ENCODE data around the gene IL13RA1. TPM values are rescaled to one million over a fixed set of nuclear protein-coding genes. Genes with fewer than 3 reads are reported as not detected.
"Not testable (repeated sequence)": the region's sequence is repeated elsewhere in the genome, so short reads cannot be mapped to it uniquely, and the experiment has no call there.

The IL13RA1 gene
- 39.3 TPM for total RNA-seq

DNA sequence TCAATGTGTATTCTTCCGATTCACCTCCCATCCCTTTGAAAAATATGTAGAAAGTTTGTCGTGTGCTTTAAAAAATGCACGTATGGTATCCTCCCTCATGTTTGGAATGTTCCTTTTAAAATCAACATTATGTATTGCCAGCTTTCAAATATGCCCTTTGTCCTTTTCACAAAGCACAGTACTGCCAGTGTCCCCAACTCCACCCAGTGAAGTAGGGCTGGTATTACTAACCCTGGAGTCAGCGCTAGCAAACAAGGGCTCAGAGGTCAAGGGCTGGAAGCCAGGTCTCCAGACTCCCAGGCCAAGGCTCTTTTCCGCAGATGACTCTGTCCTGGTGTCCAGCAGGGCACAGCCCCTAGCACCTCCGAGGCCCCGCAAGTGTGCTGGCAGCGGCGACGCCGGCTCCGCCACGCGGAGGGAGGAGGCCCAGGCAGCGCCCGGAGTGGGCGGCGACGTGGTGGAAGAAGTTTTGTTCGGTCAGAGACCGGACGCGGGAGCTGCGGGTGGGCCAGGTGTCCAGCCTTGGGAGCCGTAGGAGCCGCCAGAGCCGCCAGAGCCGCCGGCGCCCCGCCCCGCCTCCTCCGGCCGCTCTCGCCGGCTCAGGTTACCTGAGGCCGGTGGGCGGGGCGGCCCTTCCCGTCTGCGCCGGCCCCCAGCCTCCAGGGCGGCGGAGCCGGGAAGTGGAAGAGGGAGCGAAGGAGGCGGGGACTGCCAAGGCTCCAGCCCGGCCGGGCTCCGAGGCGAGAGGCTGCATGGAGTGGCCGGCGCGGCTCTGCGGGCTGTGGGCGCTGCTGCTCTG lies at the start of gene IL13RA1:
TSS of gene IL13RA1 (plus strand) at position 720 of the 799 bp plus-strand sequence. CDS start at position 753, 33 bp downstream.
- peaks cover 72% of the 10 kb centered on the region for H3K4me1 ChIP-seq (ENCODE audit: insufficient read depth, low read length)
- H3K4me3 ChIP-seq (ENCODE audit: low read length): peak within 1 kb of the TSS; percentile 45
- H3K9me3 ChIP-seq (ENCODE audit: low read depth, low read length): no peaks in the 10 kb centered on the region
- H3K27me3 ChIP-seq (ENCODE audit: insufficient read depth, low read length): no peaks in the 10 kb centered on the region

DNA sequence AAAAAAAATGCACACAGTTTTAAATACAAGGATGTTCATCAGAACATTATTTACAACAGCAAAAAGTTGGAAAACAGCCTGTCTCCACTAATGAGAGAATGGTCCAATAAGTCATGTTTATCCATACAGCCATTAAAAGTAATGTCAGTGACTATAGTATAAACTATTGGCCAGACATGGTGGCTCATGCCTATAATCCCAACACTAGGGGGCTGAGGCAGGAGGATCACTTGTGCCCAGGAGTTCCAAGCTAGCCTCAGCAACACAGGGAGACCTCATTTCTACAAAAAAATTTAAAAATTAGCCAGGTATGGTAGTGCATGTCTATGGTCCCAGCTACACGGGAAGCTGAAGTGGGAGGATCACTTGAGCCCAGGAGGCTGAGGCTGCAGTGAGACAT lies 48.1 kb upstream of the IL13RA1 start:
- no peaks in the 10 kb centered on the region for H3K4me1 ChIP-seq (ENCODE audit: insufficient read depth, low read length)
- H3K4me3 ChIP-seq (ENCODE audit: low read length): no peak overlapping the region
- no peaks in the 10 kb centered on the region for H3K9me3 ChIP-seq (ENCODE audit: low read depth, low read length)
- H3K27me3 ChIP-seq (ENCODE audit: insufficient read depth, low read length): no peaks in the 10 kb centered on the region

DNA sequence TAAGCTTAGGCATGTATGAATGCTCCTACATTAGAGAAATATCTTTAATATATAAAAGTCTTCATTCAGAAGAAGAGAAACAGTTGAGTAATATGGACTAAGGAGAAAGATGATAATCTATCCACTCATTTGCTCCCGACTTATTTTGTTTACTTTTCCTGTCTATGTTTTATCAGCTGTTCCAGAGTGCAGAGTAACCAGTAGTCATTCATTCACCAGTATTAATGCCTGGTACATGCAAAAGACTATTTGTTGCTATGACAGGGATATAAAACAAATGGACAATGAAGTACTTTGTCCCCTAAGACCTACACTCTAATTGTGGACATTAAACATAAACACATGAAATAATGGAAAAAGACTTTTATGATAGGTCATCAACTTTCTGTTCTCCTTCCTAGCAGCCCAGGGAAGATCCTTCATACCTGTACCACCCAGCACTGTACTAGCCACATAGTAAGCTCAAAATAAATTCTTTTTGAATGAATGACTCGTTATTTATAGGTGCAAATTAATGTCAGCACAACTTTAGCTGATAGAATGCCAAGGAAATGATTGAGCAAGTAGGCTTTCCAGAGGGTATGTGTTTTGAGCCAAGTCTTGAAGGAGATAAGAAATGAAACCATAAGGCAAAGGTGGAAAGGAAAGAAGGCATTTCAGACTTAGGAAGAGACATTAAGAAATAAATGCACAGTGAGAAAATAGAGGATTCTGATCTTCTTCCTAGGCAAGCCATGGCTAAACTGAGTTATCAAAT lies 45.0 kb upstream of the IL13RA1 start:
- H3K4me3 ChIP-seq (ENCODE audit: low read length): no peak overlapping the region
- no peaks in the 10 kb centered on the region for H3K4me1 ChIP-seq (ENCODE audit: insufficient read depth, low read length)
- H3K27me3 ChIP-seq (ENCODE audit: insufficient read depth, low read length): no peaks in the 10 kb centered on the region
- H3K9me3 ChIP-seq (ENCODE audit: low read depth, low read length): no peaks in the 10 kb centered on the region

DNA sequence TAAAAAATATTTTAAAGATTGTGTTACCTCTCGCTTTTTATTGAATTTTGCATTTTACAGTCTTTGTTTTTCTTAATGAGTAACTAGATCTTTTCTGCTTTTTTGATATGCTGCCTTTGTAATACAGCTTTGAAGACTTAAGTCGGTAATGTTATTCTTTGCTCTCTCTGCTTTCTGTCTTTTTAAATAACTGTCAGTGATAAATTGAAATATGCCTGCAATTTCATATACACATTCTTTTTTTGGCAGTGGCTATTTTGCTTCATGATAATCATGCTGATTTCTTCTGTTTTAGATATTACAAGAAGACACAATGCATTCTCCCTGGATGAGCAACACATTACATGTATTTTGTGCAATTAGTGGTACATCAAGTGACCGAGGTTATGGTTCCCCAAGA lies 42.0 kb upstream of the IL13RA1 start:
- Histone ChIP-seq H3K27me3 (ENCODE audit: insufficient read depth, low read length) (no peaks in the 10 kb centered on the region), H3K4me1 (ENCODE audit: insufficient read depth, low read length) (no peaks in the 10 kb centered on the region), H3K9me3 (ENCODE audit: low read depth, low read length) (no peaks in the 10 kb centered on the region), H3K4me3 (ENCODE audit: low read length) (no peak overlapping the region)

DNA sequence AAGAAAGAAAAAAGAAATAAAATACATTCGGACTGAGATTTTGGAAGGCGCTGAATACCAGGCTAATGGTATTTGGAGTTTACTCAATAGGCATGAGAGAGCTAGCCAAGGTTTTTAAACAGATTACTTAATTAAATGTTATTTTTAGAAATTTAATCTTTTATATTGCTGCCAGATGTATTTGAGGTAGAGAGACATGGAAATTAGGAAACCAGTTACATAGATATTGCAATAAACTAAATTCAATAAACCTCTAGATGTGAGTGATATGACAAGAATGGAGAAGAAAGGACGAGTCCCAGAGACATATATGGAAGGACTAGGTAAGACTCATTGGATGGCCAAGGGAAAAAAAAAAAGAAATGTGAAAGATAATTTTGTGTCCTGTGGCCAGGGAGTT lies 38.5 kb upstream of the IL13RA1 start:
- Histone ChIP-seq H3K4me1 (ENCODE audit: insufficient read depth, low read length) (no peaks in the 10 kb centered on the region), H3K27me3 (ENCODE audit: insufficient read depth, low read length) (no peaks in the 10 kb centered on the region), H3K9me3 (ENCODE audit: low read depth, low read length) (no peaks in the 10 kb centered on the region), H3K4me3 (ENCODE audit: low read length) (no peak overlapping the region)

DNA sequence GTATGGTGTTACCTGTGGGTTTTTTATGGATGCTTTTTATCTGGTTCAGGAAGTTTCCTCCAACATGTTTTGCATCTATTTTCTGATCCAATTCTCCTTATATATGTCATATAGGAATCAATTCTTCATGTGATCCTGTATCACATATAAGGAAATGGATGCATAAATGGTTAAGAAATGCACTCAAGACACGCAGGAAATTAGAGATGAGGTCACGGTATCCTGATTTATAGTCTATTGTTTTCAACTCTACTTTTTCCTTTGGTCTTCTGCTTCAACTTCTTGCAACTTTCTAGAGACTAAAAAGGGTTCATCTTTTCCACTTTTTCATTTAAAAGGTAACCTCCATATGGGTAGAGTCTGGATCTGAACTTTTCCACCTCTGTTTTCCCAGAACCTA lies 33.6 kb upstream of the IL13RA1 start:
- Histone ChIP-seq H3K9me3 (ENCODE audit: low read depth, low read length) (no peaks in the 10 kb centered on the region), H3K4me1 (ENCODE audit: insufficient read depth, low read length) (peaks cover 20% of the 10 kb centered on the region), H3K4me3 (ENCODE audit: low read length) (no peak overlapping the region), H3K27me3 (ENCODE audit: insufficient read depth, low read length) (no peaks in the 10 kb centered on the region)

DNA sequence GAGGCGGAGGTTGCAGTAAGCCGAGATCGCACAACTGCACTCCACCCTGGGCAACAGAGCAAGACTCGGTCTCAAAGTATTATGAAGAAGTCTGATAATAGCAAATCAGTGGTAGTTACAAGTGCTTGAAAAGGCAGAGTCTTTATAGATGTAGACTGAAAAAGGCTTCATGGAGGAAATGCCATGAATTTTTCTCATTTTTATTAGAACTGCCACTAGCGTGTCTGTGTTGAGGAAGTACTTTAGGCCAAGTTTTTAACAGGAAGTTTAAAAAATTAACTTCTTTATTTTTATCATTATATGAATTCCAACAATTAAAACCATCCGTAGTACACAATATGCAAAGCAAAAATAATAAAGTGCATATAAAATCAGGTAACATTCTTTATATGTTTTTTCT lies 32.8 kb upstream of the IL13RA1 start:
- Histone ChIP-seq H3K4me1 (ENCODE audit: insufficient read depth, low read length) (peaks cover 26% of the 10 kb centered on the region), H3K9me3 (ENCODE audit: low read depth, low read length) (no peaks in the 10 kb centered on the region), H3K4me3 (ENCODE audit: low read length) (no peak overlapping the region), H3K27me3 (ENCODE audit: insufficient read depth, low read length) (no peaks in the 10 kb centered on the region)

DNA sequence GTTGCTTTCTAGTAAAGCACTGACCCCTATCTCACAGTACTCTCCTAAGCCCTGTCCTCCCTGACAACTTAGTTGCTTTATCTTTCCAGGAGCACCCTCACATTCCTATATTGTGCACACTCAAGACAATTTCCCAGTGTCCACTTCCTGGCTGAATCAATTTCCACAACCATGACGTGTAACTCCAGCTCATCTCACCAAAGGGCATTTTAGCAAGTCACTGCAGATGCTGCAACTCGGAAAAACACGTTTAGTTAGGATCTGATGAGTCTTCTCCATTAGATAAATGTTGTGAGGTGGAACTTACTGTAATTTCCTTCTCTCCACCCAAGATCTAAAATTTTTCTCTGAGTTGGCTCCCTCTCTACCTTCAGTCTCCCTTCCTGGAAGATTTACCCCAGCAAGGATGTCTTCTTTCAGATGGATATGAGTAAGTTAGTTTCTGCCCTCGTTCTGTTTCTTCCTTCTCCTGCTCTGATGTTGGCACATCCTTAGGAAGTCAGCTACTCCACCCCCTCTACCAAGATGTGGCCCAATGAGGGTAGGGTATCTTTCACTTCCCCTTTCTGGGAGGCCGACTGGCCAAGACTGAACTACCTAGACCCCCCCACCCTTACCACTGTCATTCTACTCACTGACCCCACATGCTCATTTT lies 28.8 kb upstream of the IL13RA1 start:
- Histone ChIP-seq H3K27me3 (ENCODE audit: insufficient read depth, low read length) (no peaks in the 10 kb centered on the region), H3K4me1 (ENCODE audit: insufficient read depth, low read length) (peaks cover 26% of the 10 kb centered on the region), H3K4me3 (ENCODE audit: low read length) (no peak overlapping the region), H3K9me3 (ENCODE audit: low read depth, low read length) (no peaks in the 10 kb centered on the region)

DNA sequence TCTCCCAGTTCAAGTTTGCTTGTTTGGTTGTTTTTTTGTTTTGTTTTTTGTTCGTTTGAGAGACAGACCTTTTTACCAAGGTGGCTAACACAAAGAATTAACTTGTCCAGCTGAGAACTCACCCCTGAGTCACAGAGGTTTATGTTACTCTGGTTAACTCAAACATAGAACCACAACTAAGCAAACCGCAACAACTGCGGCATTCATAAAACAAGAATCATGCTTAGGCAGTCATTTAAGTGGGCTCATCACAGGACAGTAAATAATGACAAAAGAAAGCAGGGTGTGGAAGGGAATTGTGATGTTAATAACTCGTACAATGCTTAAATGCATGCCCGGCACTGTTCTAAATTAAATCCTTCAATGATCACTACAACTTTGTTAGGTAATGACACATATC lies 24.7 kb upstream of the IL13RA1 start:
- Histone ChIP-seq H3K4me1 (ENCODE audit: insufficient read depth, low read length) (peaks cover 29% of the 10 kb centered on the region), H3K4me3 (ENCODE audit: low read length) (no peak overlapping the region), H3K27me3 (ENCODE audit: insufficient read depth, low read length) (no peaks in the 10 kb centered on the region), H3K9me3 (ENCODE audit: low read depth, low read length) (no peaks in the 10 kb centered on the region)

DNA sequence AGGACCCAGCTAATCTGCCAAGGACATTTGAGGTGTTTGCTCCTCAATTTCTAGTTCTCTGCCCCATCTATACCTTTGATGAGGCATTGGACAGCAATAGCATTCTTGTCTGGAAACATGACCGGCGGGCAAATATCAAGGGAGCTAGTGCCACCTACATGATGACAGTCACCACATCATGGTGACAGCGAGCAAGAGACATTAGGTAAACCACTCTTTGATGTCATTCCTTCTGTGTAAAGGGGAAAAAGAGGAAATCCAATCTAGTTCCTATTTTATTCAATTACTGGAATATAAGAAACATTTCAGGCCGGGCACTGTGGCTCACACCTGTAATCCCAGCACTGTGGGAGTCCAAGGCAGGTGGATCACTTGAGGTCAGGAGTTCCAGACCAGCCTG lies 20.7 kb upstream of the IL13RA1 start:
- Histone ChIP-seq H3K4me3 (ENCODE audit: low read length) (no peak overlapping the region), H3K4me1 (ENCODE audit: insufficient read depth, low read length) (peaks cover 17% of the 10 kb centered on the region), H3K9me3 (ENCODE audit: low read depth, low read length) (no peaks in the 10 kb centered on the region), H3K27me3 (ENCODE audit: insufficient read depth, low read length) (no peaks in the 10 kb centered on the region)

DNA sequence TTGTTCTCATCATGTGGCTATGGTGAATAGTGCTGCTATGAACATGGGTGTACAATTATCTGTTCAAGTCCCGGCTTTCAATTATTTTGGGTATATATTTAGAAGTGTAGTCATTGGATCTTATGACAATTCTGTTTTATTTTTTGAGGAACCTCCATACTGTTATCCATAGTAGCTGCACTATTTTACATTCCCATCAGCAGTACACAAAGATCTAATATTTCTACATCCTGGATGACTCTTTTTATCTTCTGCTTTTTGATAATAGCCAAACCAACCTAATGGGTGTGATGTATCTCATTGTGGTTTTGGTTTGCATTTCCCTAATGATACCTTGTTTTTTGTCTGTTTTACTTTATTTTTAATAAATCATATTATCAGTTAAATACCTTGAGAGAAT lies 12.9 kb upstream of the IL13RA1 start:
- H3K4me3 ChIP-seq (ENCODE audit: low read length): no peak overlapping the region
- H3K9me3 ChIP-seq (ENCODE audit: low read depth, low read length): no peaks in the 10 kb centered on the region
- no peaks in the 10 kb centered on the region for H3K27me3 ChIP-seq (ENCODE audit: insufficient read depth, low read length)
- H3K4me1 ChIP-seq (ENCODE audit: insufficient read depth, low read length): peaks cover 25% of the 10 kb centered on the region

DNA sequence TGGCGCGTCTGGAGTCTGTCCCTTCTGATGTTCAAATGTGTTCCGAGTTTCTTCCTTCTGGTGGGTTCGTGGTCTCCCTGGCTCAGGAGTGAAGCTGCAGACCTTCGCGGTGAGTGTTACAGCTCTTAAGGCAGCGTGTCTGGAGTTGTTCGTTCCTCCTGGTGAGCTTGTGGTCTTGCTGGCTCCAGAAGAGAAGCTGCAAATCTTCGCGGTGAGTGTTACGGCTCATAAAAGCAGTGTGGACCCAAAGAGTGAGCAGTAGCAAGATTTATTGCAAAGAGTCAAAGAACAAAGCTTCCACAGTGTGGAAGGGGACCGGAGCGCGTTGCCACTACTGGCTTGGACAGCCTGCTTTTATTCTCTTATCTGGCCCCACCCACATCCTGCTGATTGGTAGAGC lies 11.5 kb upstream of the IL13RA1 start:
- H3K9me3 ChIP-seq (ENCODE audit: low read depth, low read length); H3K4me3 ChIP-seq (ENCODE audit: low read length); H3K27me3 ChIP-seq (ENCODE audit: insufficient read depth, low read length): not testable (repeated sequence)
- H3K4me1 ChIP-seq (ENCODE audit: insufficient read depth, low read length): peaks cover 35% of the 10 kb centered on the region

DNA sequence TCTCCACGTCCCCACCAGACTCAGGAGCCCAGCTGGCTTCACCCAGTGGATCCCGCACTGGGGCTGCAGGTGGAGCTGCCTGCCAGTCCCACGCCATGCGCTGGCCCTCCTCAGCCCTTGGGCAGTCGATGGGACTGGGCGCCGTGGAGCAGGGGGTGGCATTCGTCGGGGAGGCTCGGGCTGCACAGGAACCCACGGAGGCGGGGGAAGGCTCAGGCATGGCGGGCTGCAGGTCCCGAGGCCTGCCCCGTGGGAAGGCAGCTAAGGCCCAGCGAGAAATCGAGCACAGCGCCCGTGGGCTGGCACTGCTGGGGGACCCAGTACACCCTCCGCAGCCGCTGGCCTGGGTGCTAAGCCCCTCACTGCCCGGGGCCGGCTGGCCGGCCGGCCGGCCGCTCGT lies 10.6 kb upstream of the IL13RA1 start:
- not testable (repeated sequence) for H3K9me3 ChIP-seq (ENCODE audit: low read depth, low read length); H3K4me3 ChIP-seq (ENCODE audit: low read length); H3K27me3 ChIP-seq (ENCODE audit: insufficient read depth, low read length)
- H3K4me1 ChIP-seq (ENCODE audit: insufficient read depth, low read length): peaks cover 40% of the 10 kb centered on the region

DNA sequence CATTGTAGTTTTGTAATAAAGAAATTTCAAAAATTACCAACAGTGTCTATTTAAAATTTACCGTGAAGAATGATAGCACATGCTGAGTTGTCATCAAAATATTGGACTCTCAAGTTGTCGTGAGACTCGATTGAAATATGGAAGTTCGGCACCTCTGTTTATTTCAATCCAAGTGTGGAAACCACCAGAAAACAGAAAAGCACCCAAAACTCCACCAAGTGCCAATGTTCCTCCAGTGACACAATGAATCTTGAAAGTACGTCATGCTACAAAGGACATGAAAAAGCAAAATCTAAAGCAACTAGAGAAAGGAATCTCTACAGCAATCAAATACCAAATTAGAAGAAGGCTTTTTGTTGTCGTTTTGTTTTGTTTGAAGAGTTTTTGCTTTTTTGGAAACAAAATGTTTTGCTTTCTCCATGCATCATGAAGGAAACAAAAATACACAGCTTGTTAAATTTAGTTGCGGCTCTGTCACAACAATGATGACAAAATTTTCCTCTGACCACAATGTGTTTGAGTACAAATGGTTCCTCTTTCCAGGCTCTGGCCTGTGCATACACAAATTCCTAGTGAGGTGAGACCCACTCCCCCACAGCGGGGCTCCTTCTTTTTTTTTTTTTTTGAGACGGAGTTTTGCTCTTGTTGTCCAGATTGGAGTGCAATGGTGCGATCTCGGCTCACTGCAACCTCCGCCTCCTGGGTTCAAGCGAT lies 9.6 kb upstream of the IL13RA1 start:
- Histone ChIP-seq H3K9me3 (ENCODE audit: low read depth, low read length) (no peaks in the 10 kb centered on the region), H3K27me3 (ENCODE audit: insufficient read depth, low read length) (no peaks in the 10 kb centered on the region), H3K4me1 (ENCODE audit: insufficient read depth, low read length) (peaks cover 41% of the 10 kb centered on the region), H3K4me3 (ENCODE audit: low read length) (no peak overlapping the region)

DNA sequence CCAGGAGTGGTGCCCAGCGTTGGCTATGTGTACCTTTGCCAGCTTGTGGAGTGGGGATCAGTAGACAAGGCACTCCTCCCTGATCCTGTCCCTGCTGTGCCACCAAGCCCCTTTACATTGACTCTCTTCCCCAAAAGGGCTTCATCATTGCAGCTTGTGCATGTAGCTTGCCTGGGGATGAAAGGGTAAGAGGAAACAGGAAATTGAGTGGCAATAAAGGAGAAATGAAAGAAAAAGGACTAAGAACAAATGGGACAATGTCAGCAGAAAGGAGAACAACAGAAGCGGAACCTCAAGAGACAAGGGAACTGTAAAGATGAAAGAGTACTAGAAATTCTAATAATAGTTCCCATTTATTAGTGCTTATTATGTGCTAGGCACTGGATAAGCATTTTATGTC lies 8.7 kb upstream of the IL13RA1 start:
- no peaks in the 10 kb centered on the region for H3K27me3 ChIP-seq (ENCODE audit: insufficient read depth, low read length)
- H3K9me3 ChIP-seq (ENCODE audit: low read depth, low read length): no peaks in the 10 kb centered on the region
- no peak overlapping the region for H3K4me3 ChIP-seq (ENCODE audit: low read length)
- H3K4me1 ChIP-seq (ENCODE audit: insufficient read depth, low read length): peaks cover 50% of the 10 kb centered on the region
